Esophagus muscularis mucosa (tissue), 3 donors: Measurements from ENCODE around the gene ISG15.

Experiments
- POLR2A ChIP-seq: fragments of 450-650 bp; IDR thresholded peaks from one replicate; pipeline ENCODE4 v1.6.1; 2017; ENCODE audit warnings: antibody characterized with exemption, moderate library complexity, mild to moderate bottlenecking, low read depth
- POLR2AphosphoS5 ChIP-seq, 2 donors: sonication (generic); formaldehyde crosslinking; IDR thresholded peaks; one replicate each; pipeline ENCODE4 v1.6.1; 2017; ENCODE audit warnings: antibody characterized with exemption in 2 of 2
- TF ChIP-seq, protein P1 (sequence below), 3 experiments: fragments of 200-600 bp in 2 of 3; fragments of 450-650 bp in 1 of 3; sonication (generic) in 2 of 3; IDR thresholded peaks; one replicate each; pipeline ENCODE4 v1.5.1; 2017 to 2019; ENCODE audit warnings: antibody characterized with exemption in 3 of 3, mild to moderate bottlenecking in 2 of 3, moderate library complexity in 1 of 3

- TF ChIP-seq, protein P1, sequence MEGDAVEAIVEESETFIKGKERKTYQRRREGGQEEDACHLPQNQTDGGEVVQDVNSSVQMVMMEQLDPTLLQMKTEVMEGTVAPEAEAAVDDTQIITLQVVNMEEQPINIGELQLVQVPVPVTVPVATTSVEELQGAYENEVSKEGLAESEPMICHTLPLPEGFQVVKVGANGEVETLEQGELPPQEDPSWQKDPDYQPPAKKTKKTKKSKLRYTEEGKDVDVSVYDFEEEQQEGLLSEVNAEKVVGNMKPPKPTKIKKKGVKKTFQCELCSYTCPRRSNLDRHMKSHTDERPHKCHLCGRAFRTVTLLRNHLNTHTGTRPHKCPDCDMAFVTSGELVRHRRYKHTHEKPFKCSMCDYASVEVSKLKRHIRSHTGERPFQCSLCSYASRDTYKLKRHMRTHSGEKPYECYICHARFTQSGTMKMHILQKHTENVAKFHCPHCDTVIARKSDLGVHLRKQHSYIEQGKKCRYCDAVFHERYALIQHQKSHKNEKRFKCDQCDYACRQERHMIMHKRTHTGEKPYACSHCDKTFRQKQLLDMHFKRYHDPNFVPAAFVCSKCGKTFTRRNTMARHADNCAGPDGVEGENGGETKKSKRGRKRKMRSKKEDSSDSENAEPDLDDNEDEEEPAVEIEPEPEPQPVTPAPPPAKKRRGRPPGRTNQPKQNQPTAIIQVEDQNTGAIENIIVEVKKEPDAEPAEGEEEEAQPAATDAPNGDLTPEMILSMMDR (IDR thresholded peaks at IDR 0.05) = no peak
- TF ChIP-seq POLR2A (peak; percentile 45), POLR2AphosphoS5 (IDR thresholded peaks at IDR 0.05) (no peak)
Measured at GRCh38 chr1:981955-982558, 31.2 kb upstream of the ISG15 start, which contains the start of gene PERM1.
